CD4-positive, alpha-beta T cell treated with Interleukin-15 for 4 hours (primary cell): ENCODE data around the gene SLC25A21.
"Not testable (repeated sequence)": the region's sequence is repeated elsewhere in the genome, so short reads cannot be mapped to it uniquely, and the experiment has no call there.

Experiments used
- DNase-seq: peaks from one replicate; pipeline ENCODE4 v3.0.0-alpha.2; 2020; ENCODE audit warnings: low spot score

The SLC25A21 gene

DNA sequence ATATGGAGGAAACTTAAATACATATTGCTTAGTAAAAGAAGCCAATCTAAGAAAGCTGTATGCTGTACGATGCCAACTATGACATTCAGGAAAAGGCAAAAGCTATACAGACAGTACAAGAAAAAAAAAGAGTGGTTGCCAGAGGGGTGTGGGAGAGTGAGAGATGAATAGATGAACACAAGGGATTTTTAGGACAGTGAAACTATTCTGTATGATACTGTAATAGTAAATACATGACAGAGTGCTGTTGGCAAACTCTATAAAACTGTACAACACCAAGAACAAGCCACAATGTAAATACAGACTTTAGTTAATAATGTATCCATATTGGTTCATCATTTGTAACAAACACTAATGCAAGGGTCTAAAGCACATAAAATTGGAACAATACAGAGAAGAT, 14.5 kb upstream of the SLC25A21 start:
- no peak for DNase-seq

DNA sequence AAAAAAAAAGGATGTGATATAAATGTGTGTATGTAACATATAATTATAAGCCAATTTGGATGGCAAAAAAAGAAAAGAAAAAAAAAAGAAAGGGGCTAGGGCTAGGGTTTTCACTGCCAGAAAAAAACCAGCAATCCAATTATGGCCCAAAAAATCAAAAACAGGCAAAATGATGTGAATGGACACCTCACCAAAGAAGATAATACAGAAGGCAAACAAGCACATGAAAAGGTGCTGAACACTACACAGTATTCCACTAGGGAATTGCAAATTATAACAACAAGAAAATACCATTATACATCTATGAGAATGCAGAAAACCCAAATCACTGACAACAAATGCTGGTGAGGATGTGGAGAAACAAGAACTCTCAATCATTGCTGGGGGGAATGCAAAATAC, 13.3 kb upstream of the SLC25A21 start:
- DNase-seq: no peak

DNA sequence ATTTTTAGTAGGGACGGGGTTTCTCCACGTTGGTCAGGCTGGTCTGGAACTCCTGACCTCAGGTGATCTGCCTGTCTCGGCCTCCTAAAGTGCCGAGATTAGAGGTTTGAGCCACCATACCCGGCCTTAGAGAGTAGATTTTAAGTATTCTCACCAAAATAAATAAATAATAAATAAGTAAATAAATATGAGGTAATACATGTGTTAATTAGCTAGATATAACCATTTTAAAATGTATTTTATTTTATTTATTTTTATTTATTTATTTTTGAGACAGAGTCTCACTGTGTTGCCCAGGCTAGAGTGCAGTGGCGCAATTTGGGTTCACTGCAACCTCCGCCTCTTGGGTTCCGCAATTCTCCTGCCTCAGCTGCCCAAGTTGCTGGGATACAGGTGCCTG, 12.1 kb upstream of the SLC25A21 start:
- DNase-seq: not testable (repeated sequence)

DNA sequence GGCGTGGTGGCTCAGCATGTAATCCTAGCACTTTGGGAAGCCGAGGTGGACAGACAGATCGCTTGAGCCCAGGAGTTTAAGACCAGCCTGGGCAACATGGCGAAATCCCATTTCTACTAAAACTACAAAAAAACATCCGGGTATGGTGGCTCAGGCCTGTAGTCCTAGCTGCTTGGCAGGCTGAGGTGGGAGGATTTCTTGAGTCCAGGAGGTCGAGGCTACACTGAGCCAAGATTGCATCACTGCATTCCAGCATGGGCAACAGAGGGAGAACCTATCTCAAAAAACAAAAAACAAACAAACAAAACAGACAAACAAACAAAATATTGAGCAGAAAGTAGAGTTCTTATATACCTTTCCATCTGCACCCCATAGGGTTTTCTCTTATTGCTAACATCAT, 9.0 kb upstream of the SLC25A21 start:
- no peak for DNase-seq

DNA sequence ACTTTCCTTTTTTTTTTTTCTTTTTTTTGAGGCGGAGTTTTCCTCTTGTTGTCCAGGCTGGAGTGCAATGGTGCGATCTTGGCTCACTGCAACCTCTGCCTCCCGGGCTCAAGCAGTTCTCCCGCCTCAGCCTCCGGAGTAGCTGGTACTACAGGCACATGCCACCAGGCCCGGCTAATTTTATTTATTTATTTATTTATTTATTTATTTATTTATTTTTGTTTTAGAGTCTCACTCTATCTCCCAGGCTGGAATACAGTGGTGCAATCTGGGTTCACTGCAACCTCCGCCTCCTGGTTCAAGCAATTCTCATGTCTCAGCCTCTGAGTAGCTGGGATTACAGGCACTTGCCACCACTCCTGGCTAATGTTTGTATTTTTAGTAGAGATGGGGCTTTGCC, 8.5 kb upstream of the SLC25A21 start:
- not testable (repeated sequence) for DNase-seq

DNA sequence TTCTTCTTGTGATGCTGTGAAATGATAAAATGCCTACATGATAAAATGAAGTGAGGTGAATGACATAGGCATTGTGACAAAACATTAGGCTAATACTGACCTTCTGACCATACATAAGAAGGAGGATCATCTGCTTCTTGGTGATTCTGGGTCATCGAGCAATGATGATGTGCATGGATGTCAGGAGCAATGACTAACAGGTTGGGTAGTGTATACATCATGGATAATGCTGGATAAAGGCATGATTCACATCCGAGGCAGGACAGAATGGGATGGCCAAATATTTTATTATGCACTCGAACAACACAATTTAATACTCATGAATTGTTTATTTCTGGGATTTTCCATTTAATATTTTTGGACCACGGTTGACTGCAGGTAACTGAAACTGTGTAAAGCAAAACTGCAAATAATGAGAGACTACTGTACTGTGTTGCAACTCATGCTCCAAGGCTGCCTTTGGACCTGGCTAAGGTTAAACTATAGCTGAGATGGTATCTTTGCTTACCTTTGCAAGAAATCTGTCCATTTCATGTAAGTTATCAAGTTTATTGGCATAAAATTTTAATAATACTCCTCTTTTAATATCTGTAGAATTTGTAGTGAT, 7.6 kb upstream of the SLC25A21 start:
- DNase-seq: no peak

DNA sequence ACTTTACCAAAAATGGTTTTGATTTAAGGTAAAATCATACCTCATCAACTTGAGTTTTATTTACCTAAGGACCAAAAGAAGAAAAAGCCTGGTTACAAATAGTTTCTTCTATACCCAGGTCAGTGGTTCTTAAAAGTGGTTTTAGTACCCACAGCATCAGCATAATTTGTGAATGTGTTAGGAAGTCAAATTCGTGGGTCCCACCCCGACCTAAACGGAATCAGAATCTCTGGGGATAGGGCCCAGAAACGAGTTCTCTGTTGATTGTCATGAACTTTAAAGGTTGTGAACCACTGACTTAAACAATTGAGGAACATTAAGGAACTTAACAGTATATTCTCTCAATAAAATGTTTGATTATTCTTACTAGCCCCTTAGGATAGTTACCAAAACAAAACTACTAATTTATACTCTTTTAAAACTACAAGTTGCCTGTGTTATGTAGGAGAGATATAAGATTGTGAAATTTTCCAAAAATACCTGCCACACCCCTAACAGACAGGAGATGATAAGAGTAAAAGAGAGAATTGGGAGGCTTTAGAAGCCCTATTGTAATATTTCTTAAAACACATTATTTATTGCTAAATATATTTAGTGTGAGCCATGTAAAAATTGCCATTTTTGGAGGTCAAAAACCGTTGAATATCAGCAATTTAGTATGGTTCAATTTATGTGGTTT, 669 bp upstream of the SLC25A21 start:
- DNase-seq: no peak

DNA sequence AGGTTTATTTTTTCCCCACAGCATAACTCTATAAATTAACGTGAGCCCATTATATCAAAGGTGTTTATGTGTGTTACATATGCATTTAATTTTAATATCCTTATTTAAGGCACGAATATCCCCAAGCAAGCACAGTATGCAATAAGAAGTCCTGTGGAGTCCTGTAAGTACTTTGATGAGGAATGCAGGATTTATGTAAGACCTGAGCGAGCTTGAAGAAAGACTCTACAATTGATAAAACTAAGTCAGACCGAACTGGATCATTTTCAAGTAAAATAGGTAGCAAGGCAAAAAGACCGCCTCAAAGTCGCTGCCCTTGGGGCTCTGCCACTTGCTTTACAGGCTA, 755 bp downstream of the SLC25A21 start:
- no peak for DNase-seq

DNA sequence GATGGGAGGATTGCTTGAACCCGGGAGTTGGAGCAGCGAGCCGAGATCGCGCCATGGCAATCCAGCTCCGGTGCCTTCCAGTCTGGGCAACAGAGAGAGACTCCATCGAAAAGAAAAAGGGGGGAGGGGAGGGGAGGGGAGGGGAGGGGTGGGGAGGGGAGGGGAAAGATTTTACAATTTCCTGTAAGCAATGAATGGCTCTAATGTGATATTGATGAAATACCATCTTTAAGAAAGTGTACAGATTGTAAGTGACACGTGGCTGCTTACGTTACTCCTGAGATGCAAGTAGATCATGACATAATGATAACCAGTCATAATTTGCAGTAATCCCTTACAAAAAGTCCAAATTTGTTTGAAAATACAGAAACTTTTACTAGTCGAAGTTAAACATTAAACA, 1.4 kb downstream of the SLC25A21 start:
- no peak for DNase-seq

DNA sequence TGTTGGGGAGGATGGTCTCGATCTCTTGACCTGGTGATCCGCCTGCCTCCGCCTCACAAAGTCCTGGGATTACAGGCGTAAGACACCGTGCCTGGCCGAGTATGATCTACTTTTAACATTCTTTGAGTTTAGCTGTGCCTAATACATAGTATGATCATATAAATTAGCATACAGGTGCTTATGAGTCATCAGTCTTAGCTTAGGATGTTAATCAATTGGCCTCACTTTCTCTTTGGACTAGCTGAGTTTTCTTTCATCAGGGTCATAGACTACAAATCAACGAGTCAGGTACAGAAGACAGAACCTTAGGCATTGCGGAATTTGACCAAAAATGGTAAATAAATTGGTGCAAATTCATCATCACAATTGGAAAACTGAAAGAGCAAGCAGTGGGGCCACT, 2.2 kb downstream of the SLC25A21 start:
- DNase-seq: no peak

DNA sequence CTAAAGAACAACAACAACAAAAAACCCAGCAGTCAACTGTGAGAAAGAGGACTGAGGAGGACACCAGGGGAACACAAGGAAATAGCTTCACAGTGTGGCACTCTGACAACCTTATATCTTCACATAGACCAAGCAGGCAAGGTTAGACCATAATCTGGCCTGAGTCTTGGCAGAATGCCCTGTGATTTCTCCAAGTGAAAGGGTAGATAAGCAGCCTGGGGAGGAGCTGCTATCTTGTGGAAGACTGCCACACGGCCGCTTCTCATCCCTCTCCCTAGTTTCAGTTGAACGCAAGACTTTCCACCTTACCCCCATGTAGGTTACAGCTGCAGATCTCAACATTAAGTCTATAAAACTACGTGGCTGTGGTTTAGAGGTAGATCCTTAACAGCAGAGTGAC, 3.7 kb downstream of the SLC25A21 start:
- no peak for DNase-seq

DNA sequence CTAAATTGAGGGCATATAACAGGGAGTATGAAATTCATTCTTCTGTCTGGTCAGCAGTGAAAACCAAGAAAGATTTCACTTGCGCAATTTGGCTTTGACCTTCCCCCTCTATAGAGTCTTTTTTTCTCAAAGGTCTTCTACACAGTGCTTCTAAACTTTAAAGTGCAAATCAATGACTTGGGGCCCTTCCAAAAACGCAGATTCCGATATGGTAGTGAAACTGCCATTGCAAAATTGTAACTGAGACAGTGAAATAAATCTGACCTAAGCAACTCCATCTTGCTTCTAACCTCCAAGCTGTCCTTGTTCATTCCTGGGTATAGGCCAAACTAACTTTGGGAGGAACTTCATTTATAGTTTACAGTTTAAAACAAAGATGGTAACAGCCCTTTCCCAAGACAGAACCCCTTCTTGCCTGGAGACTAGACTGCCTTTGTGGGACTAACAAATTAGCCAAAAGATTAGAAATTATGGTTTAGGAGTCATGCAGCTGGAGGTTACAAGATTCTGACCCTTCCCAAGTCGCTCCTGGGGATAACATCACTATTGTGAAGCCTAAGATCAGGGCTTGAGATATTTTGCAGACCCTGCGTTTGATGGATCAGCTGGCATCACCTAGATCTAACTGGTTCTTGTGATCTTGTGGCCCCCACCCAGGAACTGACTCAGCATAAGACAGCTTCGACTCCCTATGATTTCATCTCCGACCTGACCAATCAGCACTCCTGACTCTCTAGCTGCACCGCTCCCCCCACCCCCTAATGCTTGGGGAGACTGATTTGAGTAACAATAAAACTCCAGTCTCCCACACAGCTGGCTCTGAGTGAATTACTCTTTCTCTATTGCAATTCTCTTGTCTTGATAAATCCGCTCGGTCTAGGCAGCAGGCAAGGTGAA, 5.0 kb downstream of the SLC25A21 start:
- no peak for DNase-seq

DNA sequence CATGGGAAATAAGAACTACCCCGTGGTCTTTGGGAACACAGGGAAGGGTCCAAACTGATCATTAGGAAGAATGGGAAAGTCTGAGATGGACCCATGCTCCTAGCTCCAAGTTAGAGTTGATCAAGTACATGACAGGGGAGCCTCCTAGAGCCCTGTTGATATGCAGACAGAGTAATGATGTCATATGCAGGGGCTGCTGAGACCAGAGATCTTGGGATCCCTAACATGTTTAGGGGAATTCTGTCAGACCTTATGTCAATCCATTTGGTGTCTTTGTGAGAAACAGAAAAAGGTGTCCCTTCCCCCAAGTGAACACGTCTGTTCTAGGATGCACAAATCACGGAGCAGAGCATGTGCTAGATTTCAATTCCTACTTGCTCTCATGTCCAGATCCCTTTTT, 6.6 kb downstream of the SLC25A21 start:
- no peak for DNase-seq

DNA sequence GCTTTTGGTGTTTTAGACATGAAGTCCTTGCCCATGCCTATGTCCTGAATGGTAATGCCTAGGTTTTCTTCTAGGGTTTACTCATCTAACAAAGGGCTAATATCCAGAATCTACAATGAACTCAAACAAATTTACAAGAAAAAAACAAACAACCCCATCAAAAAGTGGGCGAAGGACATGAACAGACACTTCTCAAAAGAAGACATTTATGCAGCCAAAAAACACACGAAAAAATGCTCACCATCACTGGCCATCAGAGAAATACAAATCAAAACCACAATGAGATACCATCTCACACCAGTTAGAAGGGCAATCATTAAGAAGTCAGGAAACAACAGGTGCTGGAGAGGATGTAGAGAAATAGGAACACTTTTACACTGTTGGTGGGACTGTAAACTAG, 10.1 kb downstream of the SLC25A21 start:
- not testable (repeated sequence) for DNase-seq

DNA sequence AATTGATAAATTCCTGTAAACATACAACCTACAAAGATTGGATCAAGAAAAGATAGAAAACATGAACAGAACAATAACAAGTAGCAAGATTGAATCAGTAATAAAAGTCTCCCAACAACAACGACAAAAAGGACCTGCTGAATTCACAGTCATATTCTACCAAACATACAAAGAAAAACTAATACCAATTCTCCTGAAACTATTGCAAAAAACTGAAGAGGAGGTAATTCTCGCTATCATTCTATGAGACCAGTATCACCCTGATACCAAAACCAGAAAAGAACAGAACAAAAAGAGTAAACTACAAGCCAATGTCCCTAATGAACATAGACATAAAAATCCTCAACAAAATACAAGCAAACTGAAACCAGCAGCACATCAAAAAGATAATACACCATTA, 14.4 kb downstream of the SLC25A21 start:
- no peak for DNase-seq

DNA sequence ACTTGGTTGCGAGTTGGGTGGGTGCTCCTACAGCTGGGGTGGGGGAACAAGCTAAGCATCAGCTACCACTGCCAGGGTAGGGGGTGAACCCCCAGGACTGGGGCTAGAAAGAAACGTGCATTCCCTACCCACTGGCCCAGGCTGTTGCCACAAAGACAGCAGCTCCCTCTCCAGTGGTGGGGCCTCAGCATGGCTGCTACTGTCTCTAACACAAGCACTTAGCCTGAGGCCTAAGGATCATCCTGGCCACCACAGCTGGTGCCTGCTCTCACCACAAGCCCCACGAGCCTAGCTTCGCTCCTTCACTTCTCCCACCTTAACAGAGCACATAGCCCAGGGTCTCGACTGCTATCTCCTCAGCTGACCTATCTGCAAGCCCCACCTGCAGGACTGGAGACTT, 18.9 kb downstream of the SLC25A21 start:
- no peak for DNase-seq

DNA sequence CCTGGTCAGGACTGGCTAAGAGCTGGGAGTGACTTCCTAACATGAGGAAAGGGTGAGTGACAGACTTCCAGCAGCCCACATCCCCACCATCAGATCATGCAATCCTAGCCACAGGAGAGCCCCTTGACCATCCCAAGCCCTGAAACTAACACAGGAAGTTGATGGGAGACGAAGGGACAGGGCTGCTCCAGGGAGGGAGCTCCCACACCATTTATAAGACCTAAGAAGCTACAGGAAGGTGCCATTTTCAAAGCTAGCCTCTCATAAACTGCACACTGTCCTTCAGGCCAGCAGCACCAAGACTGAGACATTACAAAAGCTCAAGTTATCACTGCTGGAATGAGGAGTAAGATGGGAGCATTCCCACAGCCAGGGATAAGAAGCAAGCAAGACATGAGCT, 19.4 kb downstream of the SLC25A21 start:
- no peak for DNase-seq

DNA sequence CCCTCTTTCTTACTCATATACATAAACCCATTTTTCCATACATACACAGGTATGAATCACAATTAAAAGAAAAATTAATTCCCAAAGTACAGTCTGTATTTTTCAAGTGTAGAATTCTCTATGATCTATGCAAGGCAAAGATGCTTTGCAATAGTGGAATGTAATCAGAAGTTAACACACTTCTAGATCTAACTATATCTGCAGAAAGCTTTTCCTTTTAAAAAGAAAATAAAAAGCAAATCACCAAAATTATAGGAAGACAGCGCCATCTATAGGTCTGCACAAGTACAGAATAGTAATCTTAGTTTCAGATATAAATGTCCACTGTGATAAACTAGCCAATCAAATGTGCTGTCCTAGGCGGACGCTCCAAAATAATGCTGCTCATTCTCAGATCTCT, 22.0 kb downstream of the SLC25A21 start:
- no peak for DNase-seq

DNA sequence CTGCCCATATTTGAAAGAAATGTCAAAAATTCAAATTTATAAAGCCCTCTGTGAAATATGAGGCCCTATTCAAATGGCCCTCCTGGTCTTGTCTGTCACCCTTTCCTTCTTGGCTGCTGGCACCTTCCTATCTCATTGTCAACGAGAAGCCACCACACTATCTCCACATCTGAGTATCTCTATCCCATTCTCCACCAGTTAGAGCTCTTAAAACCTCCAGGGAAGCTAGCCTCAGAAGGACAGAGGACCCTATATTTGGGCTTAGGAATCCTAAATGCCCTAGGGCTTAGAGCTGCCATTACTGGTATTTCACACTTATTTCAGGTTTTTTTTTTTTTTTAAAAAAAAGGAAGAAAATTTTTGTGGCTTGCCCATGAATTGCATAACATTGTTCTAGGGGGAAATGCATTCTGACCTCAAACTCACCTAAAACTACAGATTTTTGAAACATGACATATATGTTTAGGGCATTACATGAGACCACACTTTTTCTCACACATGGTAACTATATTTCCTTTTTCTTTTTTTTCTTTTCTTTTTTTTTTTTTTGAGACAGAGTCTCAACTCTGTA, 25.0 kb downstream of the SLC25A21 start:
- no peak for DNase-seq

DNA sequence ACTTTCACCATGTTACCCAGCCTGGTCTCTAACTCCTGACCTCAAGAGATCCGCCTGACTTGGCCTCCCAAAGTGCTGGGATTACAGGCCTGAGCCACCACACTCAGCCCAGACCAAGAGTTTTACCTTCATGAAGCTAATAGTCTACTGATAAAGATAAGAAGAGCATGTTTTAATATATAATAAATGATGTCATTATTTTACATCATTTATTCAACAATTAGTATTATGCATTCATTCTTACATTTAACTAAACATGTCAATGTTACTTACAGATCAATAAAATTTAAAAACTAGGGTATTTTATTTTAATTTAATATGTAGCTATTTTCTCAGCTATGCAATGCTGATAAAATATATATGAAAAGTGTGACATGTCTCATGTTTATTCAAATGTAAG, 26.0 kb downstream of the SLC25A21 start:
- not testable (repeated sequence) for DNase-seq

DNA sequence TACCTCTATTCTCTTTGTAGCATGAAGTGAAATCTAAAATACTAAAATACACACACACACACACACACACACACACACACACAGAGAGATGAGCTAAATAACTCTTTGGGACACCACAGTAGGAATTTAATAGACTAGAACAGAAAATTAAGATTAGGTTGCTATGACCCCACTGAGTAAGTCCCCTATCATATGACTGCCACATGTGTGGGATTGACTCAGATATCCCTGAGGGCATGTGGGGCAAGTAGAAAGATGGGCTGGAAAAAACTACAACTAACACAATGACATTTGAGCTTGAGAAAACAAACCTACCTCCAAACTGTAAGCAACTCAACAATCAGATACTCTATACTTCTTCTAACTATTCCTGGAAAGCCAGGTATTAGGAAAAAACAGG, 27.0 kb downstream of the SLC25A21 start:
- DNase-seq: no peak

DNA sequence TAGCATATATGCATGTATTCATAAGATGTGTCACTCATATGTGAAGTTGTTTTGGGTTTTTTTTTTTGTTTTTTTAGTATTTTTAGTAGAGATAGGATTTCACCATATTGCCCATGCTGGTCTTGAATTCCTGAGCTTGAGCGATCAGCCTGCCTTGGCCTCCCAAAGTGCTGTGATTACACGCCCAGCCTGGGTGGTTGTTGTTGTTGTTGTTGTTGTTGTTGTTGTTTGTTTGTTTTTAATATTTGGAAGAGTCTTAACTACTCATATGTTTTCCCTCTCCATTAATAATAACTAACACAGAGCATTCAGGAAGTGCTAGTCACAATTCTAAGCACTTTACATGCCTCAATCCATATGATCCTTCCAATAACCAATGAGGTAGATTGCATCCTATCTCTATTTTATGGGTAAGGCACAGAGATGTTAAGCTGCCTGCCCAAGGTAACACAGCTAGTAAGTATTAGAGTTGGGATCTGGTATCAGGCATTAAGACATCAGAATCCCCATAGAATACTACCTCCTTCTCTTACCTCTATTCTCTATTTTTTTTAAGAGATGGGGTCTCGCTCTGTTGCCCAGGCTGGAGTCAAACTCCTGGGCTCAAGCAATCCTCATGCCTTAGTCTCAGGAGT, 27.6 kb downstream of the SLC25A21 start:
- no peak for DNase-seq

DNA sequence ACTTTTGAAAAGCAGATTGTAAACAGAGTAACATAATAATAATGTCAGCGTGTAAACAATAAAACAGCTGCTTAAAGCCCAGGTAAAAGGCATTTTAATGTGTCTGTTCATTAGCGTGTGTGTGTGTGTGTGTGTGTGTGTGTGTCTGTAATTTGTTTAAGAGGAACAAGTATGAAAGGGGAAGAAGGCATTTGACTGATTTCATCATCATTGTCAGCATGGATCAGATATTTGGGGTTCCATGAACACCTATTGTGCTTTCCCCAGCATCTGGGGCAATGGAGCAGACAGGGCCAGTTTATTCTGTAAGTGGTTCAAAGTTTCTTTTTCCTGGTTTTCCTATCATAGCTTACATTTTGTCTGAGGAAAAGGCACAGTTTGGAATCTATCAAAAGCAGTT, 28.9 kb downstream of the SLC25A21 start:
- DNase-seq: no peak
